ENCODE results near the gene ARHGEF4. TPM values are rescaled to one million over a fixed set of nuclear protein-coding genes. Genes with fewer than 3 reads are reported as not detected.

The ARHGEF4 gene
- total RNA-seq, 1 donor from 2014 or later: 11.1 TPM

DNA sequence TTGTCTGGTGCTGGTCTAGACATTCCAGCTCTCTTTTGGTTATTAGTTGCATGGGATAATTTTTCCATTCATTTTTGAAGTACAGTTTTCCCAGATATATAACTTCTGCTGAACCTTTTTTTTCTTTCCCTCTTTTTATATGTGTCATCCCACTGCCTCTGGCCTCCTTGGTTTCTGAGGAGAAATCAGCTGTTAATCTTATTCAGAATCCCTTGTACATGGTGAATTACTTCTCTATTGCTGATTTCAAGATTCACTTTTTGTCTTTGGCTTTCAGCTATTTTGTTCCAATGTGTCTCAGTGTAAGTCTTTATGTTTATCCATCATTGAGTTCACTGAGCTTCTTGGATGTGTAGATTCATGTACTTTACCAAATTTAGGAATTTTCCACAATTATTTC, 99.7 kb downstream of the ARHGEF4 start:
- Histone ChIP-seq H3K4me1 (no peaks in the 10 kb centered on the region), H3K27me3 (no peaks in the 10 kb centered on the region), H3K36me3 (no peaks in the 10 kb centered on the region), H3K27ac (no peak overlapping the region), H3K4me3 (no peak overlapping the region), H3K9me3 (no peaks in the 10 kb centered on the region)
- ATAC-seq: no peak
- intact Hi-C loops (cut with DNase I): no loop called here
- TF ChIP-seq, protein P1, sequence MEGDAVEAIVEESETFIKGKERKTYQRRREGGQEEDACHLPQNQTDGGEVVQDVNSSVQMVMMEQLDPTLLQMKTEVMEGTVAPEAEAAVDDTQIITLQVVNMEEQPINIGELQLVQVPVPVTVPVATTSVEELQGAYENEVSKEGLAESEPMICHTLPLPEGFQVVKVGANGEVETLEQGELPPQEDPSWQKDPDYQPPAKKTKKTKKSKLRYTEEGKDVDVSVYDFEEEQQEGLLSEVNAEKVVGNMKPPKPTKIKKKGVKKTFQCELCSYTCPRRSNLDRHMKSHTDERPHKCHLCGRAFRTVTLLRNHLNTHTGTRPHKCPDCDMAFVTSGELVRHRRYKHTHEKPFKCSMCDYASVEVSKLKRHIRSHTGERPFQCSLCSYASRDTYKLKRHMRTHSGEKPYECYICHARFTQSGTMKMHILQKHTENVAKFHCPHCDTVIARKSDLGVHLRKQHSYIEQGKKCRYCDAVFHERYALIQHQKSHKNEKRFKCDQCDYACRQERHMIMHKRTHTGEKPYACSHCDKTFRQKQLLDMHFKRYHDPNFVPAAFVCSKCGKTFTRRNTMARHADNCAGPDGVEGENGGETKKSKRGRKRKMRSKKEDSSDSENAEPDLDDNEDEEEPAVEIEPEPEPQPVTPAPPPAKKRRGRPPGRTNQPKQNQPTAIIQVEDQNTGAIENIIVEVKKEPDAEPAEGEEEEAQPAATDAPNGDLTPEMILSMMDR (IDR thresholded peaks at IDR 0.05): no peak
- DNase-seq: no peak

DNA sequence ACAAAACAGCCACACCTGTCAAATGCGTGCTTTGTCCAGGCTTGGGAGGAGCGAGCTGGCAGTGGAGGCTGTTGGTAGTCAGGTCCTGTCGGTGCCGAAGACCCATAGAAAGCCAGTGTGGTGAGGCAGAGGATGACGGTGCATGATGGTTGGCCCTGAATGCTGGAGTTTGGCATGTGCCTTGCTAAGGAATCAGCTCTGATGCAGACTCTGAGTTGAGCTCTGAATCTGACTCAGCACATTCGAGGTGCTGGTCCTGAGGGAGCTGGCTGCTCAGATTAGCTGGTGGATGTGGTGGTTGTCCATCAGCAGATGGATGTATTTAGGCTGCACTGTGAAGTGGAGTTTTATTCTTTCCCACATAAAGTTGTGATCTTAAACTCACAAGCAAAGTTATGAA, 111.3 kb downstream of the ARHGEF4 start:
- Histone ChIP-seq H3K9me3 (peaks cover 16% of the 10 kb centered on the region), H3K36me3 (no peaks in the 10 kb centered on the region), H3K27ac (no peak overlapping the region), H3K4me1 (no peaks in the 10 kb centered on the region), H3K27me3 (peaks cover 5% of the 10 kb centered on the region), H3K4me3 (no peak overlapping the region)
- DNase-seq: no peak
- TF ChIP-seq, protein P1 (IDR thresholded peaks at IDR 0.05): no peak
- intact Hi-C loops (cut with DNase I): no loop called here
- ATAC-seq: no peak

DNA sequence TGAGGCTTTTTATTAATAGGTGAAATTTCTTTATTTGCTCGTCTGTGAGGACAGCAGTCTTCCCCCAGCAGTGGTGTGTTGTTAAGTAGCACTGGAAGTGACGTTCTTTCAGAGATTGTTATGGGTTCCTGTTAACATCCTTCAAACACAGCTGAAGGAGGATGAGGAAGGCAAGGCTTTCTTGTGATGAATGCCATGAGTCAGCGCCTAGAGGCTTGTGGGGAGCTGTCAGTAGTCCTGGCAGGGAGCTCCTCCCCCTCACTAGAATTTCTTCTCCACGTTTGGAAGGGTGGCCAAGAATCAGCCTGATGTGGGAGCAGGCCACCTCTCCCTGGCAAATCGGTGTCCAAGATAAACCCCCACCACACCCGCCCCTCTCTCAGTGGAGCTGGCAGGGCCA, 113.2 kb downstream of the ARHGEF4 start:
- Histone ChIP-seq H3K27ac (no peak overlapping the region), H3K36me3 (no peaks in the 10 kb centered on the region), H3K27me3 (peaks cover 4% of the 10 kb centered on the region), H3K4me3 (no peak overlapping the region), H3K4me1 (no peaks in the 10 kb centered on the region), H3K9me3 (peaks cover 15% of the 10 kb centered on the region)
- intact Hi-C loops (cut with DNase I): no loop called here
- DNase-seq: no peak
- no peak for ATAC-seq
- TF ChIP-seq, protein P1 (IDR thresholded peaks at IDR 0.05): no peak

DNA sequence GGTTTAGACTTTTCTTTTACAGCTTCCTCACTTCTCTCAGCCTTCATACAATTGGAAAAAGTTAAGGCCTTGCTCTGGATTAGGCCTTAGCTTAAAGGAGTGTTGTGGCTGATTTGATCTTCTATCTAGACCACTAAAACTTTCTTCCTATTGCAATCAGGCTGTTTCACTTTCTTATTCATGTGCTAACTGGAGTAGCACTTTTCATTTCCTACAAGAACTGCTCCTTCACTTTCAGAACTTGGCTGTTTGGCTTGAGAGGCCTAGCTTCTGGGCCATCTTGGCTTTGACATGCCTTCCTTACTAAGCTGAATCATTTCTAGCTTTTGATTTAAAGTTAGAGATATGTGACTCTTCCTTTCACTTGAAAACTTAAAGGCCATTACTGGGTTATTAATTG, 114.3 kb downstream of the ARHGEF4 start:
- TF ChIP-seq, protein P1 (IDR thresholded peaks at IDR 0.05): no peak
- no peaks in the 10 kb centered on the region for H3K4me1 ChIP-seq
- no peak overlapping the region for H3K4me3 ChIP-seq
- no peak overlapping the region for H3K27ac ChIP-seq
- no peaks in the 10 kb centered on the region for H3K36me3 ChIP-seq
- H3K9me3 ChIP-seq: peaks cover 14% of the 10 kb centered on the region
- intact Hi-C loops (cut with DNase I): no loop called here
- DNase-seq: no peak
- no peaks in the 10 kb centered on the region for H3K27me3 ChIP-seq
- ATAC-seq: no peak

DNA sequence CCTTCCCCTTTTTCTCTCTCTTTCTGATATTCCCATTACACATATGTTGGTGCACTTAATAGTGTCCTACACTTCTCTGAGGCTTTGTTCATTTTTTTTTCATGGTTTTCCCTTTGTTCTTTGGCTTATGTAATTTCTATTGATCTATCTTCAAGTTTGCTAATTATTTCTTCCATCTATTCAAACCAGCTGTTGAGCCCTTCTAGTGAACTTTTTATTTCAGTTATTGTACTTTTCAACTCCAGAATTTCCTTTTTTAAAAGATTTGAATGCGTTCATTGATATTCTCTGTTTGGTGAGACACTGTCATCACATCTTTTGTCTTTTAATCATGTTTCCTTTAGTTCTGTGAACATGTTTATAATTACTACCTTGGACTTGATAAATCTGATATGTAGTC, 118.2 kb downstream of the ARHGEF4 start:
- TF ChIP-seq, protein P1 (IDR thresholded peaks at IDR 0.05): no peak
- no peak for ATAC-seq
- Histone ChIP-seq H3K27me3 (no peaks in the 10 kb centered on the region), H3K9me3 (peaks cover 14% of the 10 kb centered on the region), H3K4me1 (no peaks in the 10 kb centered on the region), H3K36me3 (no peaks in the 10 kb centered on the region), H3K27ac (no peak overlapping the region), H3K4me3 (no peak overlapping the region)
- DNase-seq: no peak
- intact Hi-C loops (cut with DNase I): no loop called here

DNA sequence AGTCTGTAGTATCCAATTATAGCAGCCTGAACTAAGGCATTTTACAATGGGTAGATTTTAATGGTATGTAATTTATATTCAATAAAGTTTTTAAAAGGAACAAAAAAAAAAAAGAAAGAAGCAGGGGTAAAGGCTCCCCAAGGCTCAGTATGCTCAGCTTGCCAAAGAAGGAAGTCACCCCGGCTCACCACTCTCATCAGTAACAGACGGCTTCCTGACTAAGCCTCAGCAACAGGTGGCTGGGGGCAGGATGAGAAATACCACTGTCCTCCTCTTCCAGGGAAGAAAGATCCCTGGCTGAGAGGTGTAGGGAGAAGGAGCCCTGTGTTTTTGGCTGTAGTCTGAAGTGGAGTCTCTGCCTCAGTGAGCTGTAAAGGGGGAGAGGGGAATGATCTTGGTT, 121.2 kb downstream of the ARHGEF4 start:
- no peak for ATAC-seq
- Histone ChIP-seq H3K36me3 (no peaks in the 10 kb centered on the region), H3K27me3 (peaks cover 7% of the 10 kb centered on the region), H3K9me3 (peaks cover 14% of the 10 kb centered on the region), H3K4me1 (no peaks in the 10 kb centered on the region), H3K4me3 (no peak overlapping the region), H3K27ac (no peak overlapping the region)
- intact Hi-C loops (cut with DNase I): no loop called here
- TF ChIP-seq, protein P1 (IDR thresholded peaks at IDR 0.05): no peak
- no peak for DNase-seq
